ENCODE measurements around the gene SAFB.

DNA sequence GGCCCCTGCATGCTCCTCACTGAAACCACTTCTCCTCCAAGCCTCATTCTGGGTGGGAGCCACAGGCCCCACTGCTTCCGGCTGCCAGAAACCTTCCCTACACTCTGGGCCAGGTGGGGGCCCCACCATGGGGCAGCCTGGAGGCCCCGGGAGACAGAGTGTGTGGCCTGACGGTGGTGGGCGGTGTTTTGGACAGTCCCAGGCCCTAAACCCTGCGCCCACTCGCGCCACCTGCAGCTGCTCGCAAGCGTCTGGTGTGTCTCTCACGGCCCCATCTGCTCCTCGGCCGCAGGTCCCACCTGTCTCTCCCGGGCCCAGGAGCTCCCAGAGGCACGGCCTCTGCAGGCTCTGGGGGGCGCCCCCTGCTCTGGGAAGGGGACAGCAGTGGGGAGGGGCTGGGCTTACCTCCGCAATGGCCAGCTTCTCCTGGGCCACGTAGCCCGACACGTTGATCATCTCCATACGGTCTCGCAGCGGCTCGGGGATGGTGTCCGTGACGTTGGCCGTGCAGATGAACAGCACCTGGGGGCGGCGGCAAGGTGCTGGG lies 72.8 kb downstream of the SAFB start:
- TF ChIP-seq, protein P1, sequence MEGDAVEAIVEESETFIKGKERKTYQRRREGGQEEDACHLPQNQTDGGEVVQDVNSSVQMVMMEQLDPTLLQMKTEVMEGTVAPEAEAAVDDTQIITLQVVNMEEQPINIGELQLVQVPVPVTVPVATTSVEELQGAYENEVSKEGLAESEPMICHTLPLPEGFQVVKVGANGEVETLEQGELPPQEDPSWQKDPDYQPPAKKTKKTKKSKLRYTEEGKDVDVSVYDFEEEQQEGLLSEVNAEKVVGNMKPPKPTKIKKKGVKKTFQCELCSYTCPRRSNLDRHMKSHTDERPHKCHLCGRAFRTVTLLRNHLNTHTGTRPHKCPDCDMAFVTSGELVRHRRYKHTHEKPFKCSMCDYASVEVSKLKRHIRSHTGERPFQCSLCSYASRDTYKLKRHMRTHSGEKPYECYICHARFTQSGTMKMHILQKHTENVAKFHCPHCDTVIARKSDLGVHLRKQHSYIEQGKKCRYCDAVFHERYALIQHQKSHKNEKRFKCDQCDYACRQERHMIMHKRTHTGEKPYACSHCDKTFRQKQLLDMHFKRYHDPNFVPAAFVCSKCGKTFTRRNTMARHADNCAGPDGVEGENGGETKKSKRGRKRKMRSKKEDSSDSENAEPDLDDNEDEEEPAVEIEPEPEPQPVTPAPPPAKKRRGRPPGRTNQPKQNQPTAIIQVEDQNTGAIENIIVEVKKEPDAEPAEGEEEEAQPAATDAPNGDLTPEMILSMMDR (conservative IDR thresholded peaks at IDR 0.05; ENCODE audit: low read length) = 0 out of 2 replicates have a peak, but pooled peaks have one; percentile 20
- no peak for TF ChIP-seq EZH2phosphoT487 (IDR thresholded peaks at IDR 0.05; ENCODE audit: borderline replicate concordance, low read depth, low read length)

Measured in OCI-LY7 (cell line).